Epithelial cell of proximal tubule (primary cell): ENCODE measurements around the gene TRMT10C. TPM values are rescaled to one million over a fixed set of nuclear protein-coding genes. Genes with fewer than 3 reads are reported as not detected.

Experiments used
- DNase-seq: peaks from one replicate; pipeline ENCODE4 v3.0.0-alpha.2; 2011; ENCODE audit warnings: low read depth
- H3K4me3 ChIP-seq: 2 replicates; pipeline ENCODE4 v1.5.1; 2011; ENCODE audit warnings: low read depth, mild to moderate bottlenecking, low read length
- CTCF ChIP-seq: conservative IDR thresholded peaks from 2 replicates; pipeline ENCODE4 v1.5.1; 2012; ENCODE audit warnings: low read depth, mild to moderate bottlenecking, low read length
- total RNA-seq: library from RNA; depleted of rRNA; stranded (reverse); fragments of >200 nt; gene quantifications from 2 replicates; pipeline ENCODE4 v1.2.3, GENCODE V29; 2015

Gene TRMT10C
- total RNA-seq, 1 donor from 2014 or later = 33.3 TPM

- no peak for TF ChIP-seq CTCF
- DNase-seq = no peak
- no peak overlapping the region for H3K4me3 ChIP-seq
Observed at GRCh38 chr3:101521211-101521701, 40.4 kb upstream of the TRMT10C start.

GRCh38 chr3:101527441-101527840 lies 34.2 kb upstream of the TRMT10C start:
- TF ChIP-seq CTCF = no peak
- DNase-seq = no peak
- no peak overlapping the region for H3K4me3 ChIP-seq

- TF ChIP-seq CTCF = no peak
- H3K4me3 ChIP-seq = no peak overlapping the region
- no peak for DNase-seq
Observed at GRCh38 chr3:101527906-101528305, 33.8 kb upstream of the TRMT10C start.

GRCh38 chr3:101529816-101530685 lies 31.6 kb upstream of the TRMT10C start:
- no peak for DNase-seq
- H3K4me3 ChIP-seq = no peak overlapping the region
- TF ChIP-seq CTCF = no peak

GRCh38 chr3:101530686-101531047 lies 31.0 kb upstream of the TRMT10C start:
- DNase-seq = no peak
- TF ChIP-seq CTCF = no peak
- H3K4me3 ChIP-seq = no peak overlapping the region

GRCh38 chr3:101531473-101532086 lies 30.1 kb upstream of the TRMT10C start:
- no peak for DNase-seq

More at GRCh38 chr3:101531473-101532086, 30.1 kb upstream of the TRMT10C start:
- no peak for TF ChIP-seq CTCF
- H3K4me3 ChIP-seq = no peak overlapping the region
